Suprapubic skin (tissue), 3 donors: Measurements from ENCODE around the gene AIM2.

ENCODE experiments used
- CTCF ChIP-seq, 2 donors: fragments of 200-600 bp in 1 of 2; fragments of 450-650 bp in 1 of 2; sonication (generic) in 1 of 2; IDR thresholded peaks; one replicate each; pipeline ENCODE4 v1.5.1; 2016 to 2019; ENCODE audit warnings: antibody characterized with exemption in 2 of 2, mild to moderate bottlenecking in 1 of 2, moderate library complexity in 1 of 2
- EP300 ChIP-seq: sonication (generic); formaldehyde crosslinking; IDR thresholded peaks from one replicate; pipeline ENCODE4 v1.6.1; 2017; ENCODE audit warnings: antibody characterized with exemption

- no peak for TF ChIP-seq CTCF (IDR thresholded peaks at IDR 0.05)
- TF ChIP-seq EP300 = no peak
Observed at GRCh38 chr1:159122005-159122621, 45.5 kb upstream of the AIM2 start.
